Stimulated activated CD8-positive, alpha-beta memory T cell treated with anti-CD3 and anti-CD28 coated beads, Interleukin-4, amount 100 ng/mL, for 48 hours (primary cell): ENCODE results near the gene GLIPR2.
"Not testable (repeated sequence)": the region's sequence is repeated elsewhere in the genome, so short reads cannot be mapped to it uniquely, and the experiment has no call there.

ENCODE experiments used
- DNase-seq: peaks from one replicate; pipeline ENCODE4 v3.0.0-alpha.2; 2020

The GLIPR2 gene

GRCh38 chr9:36165826-36166167 is 29.3 kb downstream of the GLIPR2 start:
- DNase-seq, result no peak

- peak; percentile 91 for DNase-seq
Measured at GRCh38 chr9:36166168-36166927, 29.8 kb downstream of the GLIPR2 start.

GRCh38 chr9:36169166-36169565 is 32.6 kb downstream of the GLIPR2 start, which contains the start of gene CCIN:
Gene CCIN (plus strand): TSS chr9:36169388. CDS start chr9:36169503, 115 bp downstream.
- DNase-seq, result no peak

GRCh38 chr9:36169708-36170107 is 33.2 kb downstream of the GLIPR2 start:
- DNase-seq, result no peak

GRCh38 chr9:36170531-36170930 is 34.0 kb downstream of the GLIPR2 start:
- no peak for DNase-seq

GRCh38 chr9:36173861-36174260 is 37.3 kb downstream of the GLIPR2 start:
- no peak for DNase-seq

- DNase-seq, result no peak
Measured at GRCh38 chr9:36174271-36174670, 37.7 kb downstream of the GLIPR2 start.

- DNase-seq, result no peak
Measured at GRCh38 chr9:36174731-36175130, 38.2 kb downstream of the GLIPR2 start.

- not testable (repeated sequence) for DNase-seq
Measured at GRCh38 chr9:36175209-36175608, 38.7 kb downstream of the GLIPR2 start.

GRCh38 chr9:36176496-36176895 is 40.0 kb downstream of the GLIPR2 start:
- DNase-seq, result not testable (repeated sequence)

GRCh38 chr9:36177571-36177970 is 41.0 kb downstream of the GLIPR2 start:
- no peak for DNase-seq

- not testable (repeated sequence) for DNase-seq
Measured at GRCh38 chr9:36180243-36180642, 43.7 kb downstream of the GLIPR2 start.

GRCh38 chr9:36187414-36187813 is 50.9 kb downstream of the GLIPR2 start:
- no peak for DNase-seq

GRCh38 chr9:36188212-36188611 is 51.7 kb downstream of the GLIPR2 start:
- no peak for DNase-seq

- no peak for DNase-seq
Measured at GRCh38 chr9:36189976-36190375, 53.4 kb downstream of the GLIPR2 start.

GRCh38 chr9:36190388-36191289 is 54.1 kb downstream of the GLIPR2 start, which contains the start of gene CLTA:
Gene CLTA (plus strand): TSS chr9:36190921. CDS start chr9:36191057, 136 bp downstream.
- peak; percentile 93 for DNase-seq

- DNase-seq, result peak; percentile 62
Measured at GRCh38 chr9:36191290-36191645, 54.7 kb downstream of the GLIPR2 start.

- no peak for DNase-seq
Measured at GRCh38 chr9:36191686-36192085, 55.2 kb downstream of the GLIPR2 start.

GRCh38 chr9:36192196-36192595 is 55.7 kb downstream of the GLIPR2 start:
- DNase-seq, result no peak

GRCh38 chr9:36193023-36193422 is 56.5 kb downstream of the GLIPR2 start:
- no peak for DNase-seq

- no peak for DNase-seq
Measured at GRCh38 chr9:36194326-36195000, 57.9 kb downstream of the GLIPR2 start.

- no peak for DNase-seq
Measured at GRCh38 chr9:36204906-36205547, 68.5 kb downstream of the GLIPR2 start.

GRCh38 chr9:36207016-36207415 is 70.5 kb downstream of the GLIPR2 start:
- DNase-seq, result no peak
